HepG2 (cell line): ENCODE data around the gene NT5C3B. TPM values are rescaled to one million over a fixed set of nuclear protein-coding genes. Genes with fewer than 3 reads are reported as not detected.

Experiments used
- E2F2 ChIP-seq: sonication (generic); formaldehyde crosslinking; IDR thresholded peaks from 2 replicates; pipeline ENCODE4 v1.4.0; 2020; ENCODE audit warnings: missing genetic modification reagents, borderline replicate concordance
- MXD1 ChIP-seq: sonication (generic); formaldehyde crosslinking; IDR thresholded peaks from 2 replicates; pipeline ENCODE4 v1.4.0; 2020; ENCODE audit warnings: mild to moderate bottlenecking, missing genetic modification reagents
- NCOA5 ChIP-seq: sonication (generic); formaldehyde crosslinking; IDR thresholded peaks from 2 replicates; pipeline ENCODE4 v1.4.0; 2020; ENCODE audit warnings: missing genetic modification reagents
- NR2C2 ChIP-seq: sonication (generic); formaldehyde crosslinking; IDR thresholded peaks from 2 replicates; pipeline ENCODE4 v1.4.0; 2020; ENCODE audit warnings: missing genetic modification reagents, mild to moderate bottlenecking, moderate library complexity, borderline replicate concordance
- PBX3 ChIP-seq: sonication (generic); formaldehyde crosslinking; IDR thresholded peaks from 2 replicates; pipeline ENCODE4 v1.8.1; 2023; ENCODE audit warnings: missing genetic modification reagents, inconsistent platforms, borderline replicate concordance
- PRPF4 ChIP-seq: fragments of 200-400 bp; formaldehyde crosslinking; IDR thresholded peaks from 2 replicates; pipeline ENCODE4 v1.6.1; 2016; ENCODE audit warnings: low read length, low read depth; ENCODE audit not compliant: poor library complexity, severe bottlenecking
- TBP ChIP-seq: sonication (generic); formaldehyde crosslinking; IDR thresholded peaks from 2 replicates; pipeline ENCODE4 v1.5.0; 2020; ENCODE audit warnings: missing genetic modification reagents
- ZNF207 ChIP-seq: fragments of 450-650 bp; IDR thresholded peaks from 2 replicates; pipeline ENCODE4 v1.6.1; 2016; ENCODE audit warnings: antibody characterized with exemption, borderline replicate concordance
- ZNF468 ChIP-seq: sonication (generic); formaldehyde crosslinking; IDR thresholded peaks from 2 replicates; pipeline ENCODE4 v1.8.0; 2022; ENCODE audit warnings: mild to moderate bottlenecking, moderate library complexity, missing genetic modification reagents
- ZNF607 ChIP-seq: sonication (generic); formaldehyde crosslinking; IDR thresholded peaks from 2 replicates; pipeline ENCODE4 v1.5.1; 2020; ENCODE audit warnings: missing genetic modification reagents, mild to moderate bottlenecking, borderline replicate concordance
- ZNF615 ChIP-seq: sonication (generic); formaldehyde crosslinking; IDR thresholded peaks from 2 replicates; pipeline ENCODE4 v1.5.0; 2020; ENCODE audit warnings: mild to moderate bottlenecking, missing genetic modification reagents, borderline replicate concordance
- ZNF629 ChIP-seq: sonication (generic); formaldehyde crosslinking; conservative IDR thresholded peaks from 2 replicates; pipeline ENCODE4 v1.5.0; 2020; ENCODE audit warnings: missing genetic modification reagents
- ZSCAN12 ChIP-seq: sonication (generic); formaldehyde crosslinking; IDR thresholded peaks from 2 replicates; pipeline ENCODE4 v1.9.0; 2021; ENCODE audit warnings: mild to moderate bottlenecking, missing genetic modification reagents
- polyA plus RNA-seq, 8 experiments: library from polyadenylated mRNA; depleted of rRNA in 3 of 8; stranded (reverse) in 7 of 8; unstranded in 1 of 8; fragments of >200 nt; fragmentation: Illumina TruSeq in 4 of 8; extraction: Trizol in 4 of 8; gene quantifications; 2 replicates each; pipeline versions ENCODE4 v1.2.1 to v1.2.3, GENCODE V29; 2011 to 2016; ENCODE audit warnings: low read depth in 4 of 8, missing spikeins in 1 of 8, mixed read lengths in 1 of 8; ENCODE audit not compliant: insufficient read depth in 1 of 8
- total RNA-seq, 5 experiments: library from RNA; depleted of rRNA; stranded (reverse); fragments of >200 nt; fragmentation: Illumina TruSeq; extraction: Trizol; gene quantifications; 2 replicates each; pipeline ENCODE4 v1.2.3, GENCODE V29; 2016; ENCODE audit warnings: low read depth in 1 of 5
- TF ChIP-seq, protein P1 (sequence below): sonication (generic); formaldehyde crosslinking; IDR thresholded peaks from 2 replicates; pipeline ENCODE4 v1.4.0; 2020; ENCODE audit warnings: missing genetic modification reagents
- TF ChIP-seq, protein P2 (sequence below): sonication (generic); formaldehyde crosslinking; IDR thresholded peaks from 2 replicates; pipeline ENCODE4 v1.4.0; 2020; ENCODE audit warnings: missing genetic modification reagents, borderline replicate concordance
- TF ChIP-seq, protein P3 (sequence below): sonication (generic); formaldehyde crosslinking; IDR thresholded peaks from 2 replicates; pipeline ENCODE4 v1.4.0; 2020; ENCODE audit warnings: missing genetic modification reagents

NT5C3B gene
- total and polyA plus RNA-seq, 2 of the 13 experiments (the other 11 are each of a cell fraction or from before 2014, with no cell fraction given) = 104 to 126 TPM

- TF ChIP-seq E2F2 (CRISPR knock-in tag) (peak; percentile 37; the same call in 1 of the 2 replicates), NCOA5 (CRISPR knock-in tag) (no peak), PRPF4 (no peak), TBP (0 out of 2 replicates have a peak, but pooled peaks have one; percentile 52), ZNF468 (CRISPR knock-in tag) (no peak), NR2C2 (CRISPR knock-in tag) (peak; percentile 30; the same call in 1 of the 2 replicates), PBX3 (CRISPR knock-in tag) (peak; percentile 97; the same call in 1 of the 2 replicates), ZNF207 (no peak), ZSCAN12 (CRISPR knock-in tag) (peak; percentile 59; the same call in 1 of the 2 replicates), ZNF615 (no peak), MXD1 (peak; percentile 61; the same call in 1 of the 2 replicates), ZNF629 (CRISPR knock-in tag) (no peak), ZNF607 (no peak; the same call in 1 of the 2 replicates)
- TF ChIP-seq, protein P1, sequence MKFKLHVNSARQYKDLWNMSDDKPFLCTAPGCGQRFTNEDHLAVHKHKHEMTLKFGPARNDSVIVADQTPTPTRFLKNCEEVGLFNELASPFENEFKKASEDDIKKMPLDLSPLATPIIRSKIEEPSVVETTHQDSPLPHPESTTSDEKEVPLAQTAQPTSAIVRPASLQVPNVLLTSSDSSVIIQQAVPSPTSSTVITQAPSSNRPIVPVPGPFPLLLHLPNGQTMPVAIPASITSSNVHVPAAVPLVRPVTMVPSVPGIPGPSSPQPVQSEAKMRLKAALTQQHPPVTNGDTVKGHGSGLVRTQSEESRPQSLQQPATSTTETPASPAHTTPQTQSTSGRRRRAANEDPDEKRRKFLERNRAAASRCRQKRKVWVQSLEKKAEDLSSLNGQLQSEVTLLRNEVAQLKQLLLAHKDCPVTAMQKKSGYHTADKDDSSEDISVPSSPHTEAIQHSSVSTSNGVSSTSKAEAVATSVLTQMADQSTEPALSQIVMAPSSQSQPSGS (CRISPR knock-in tag) = no peak; the same call in 1 of the 2 replicates
- TF ChIP-seq, protein P2, sequence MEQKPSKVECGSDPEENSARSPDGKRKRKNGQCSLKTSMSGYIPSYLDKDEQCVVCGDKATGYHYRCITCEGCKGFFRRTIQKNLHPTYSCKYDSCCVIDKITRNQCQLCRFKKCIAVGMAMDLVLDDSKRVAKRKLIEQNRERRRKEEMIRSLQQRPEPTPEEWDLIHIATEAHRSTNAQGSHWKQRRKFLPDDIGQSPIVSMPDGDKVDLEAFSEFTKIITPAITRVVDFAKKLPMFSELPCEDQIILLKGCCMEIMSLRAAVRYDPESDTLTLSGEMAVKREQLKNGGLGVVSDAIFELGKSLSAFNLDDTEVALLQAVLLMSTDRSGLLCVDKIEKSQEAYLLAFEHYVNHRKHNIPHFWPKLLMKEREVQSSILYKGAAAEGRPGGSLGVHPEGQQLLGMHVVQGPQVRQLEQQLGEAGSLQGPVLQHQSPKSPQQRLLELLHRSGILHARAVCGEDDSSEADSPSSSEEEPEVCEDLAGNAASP (CRISPR knock-in tag) = no peak; the same call in 1 of the 2 replicates
- TF ChIP-seq, protein P3, sequence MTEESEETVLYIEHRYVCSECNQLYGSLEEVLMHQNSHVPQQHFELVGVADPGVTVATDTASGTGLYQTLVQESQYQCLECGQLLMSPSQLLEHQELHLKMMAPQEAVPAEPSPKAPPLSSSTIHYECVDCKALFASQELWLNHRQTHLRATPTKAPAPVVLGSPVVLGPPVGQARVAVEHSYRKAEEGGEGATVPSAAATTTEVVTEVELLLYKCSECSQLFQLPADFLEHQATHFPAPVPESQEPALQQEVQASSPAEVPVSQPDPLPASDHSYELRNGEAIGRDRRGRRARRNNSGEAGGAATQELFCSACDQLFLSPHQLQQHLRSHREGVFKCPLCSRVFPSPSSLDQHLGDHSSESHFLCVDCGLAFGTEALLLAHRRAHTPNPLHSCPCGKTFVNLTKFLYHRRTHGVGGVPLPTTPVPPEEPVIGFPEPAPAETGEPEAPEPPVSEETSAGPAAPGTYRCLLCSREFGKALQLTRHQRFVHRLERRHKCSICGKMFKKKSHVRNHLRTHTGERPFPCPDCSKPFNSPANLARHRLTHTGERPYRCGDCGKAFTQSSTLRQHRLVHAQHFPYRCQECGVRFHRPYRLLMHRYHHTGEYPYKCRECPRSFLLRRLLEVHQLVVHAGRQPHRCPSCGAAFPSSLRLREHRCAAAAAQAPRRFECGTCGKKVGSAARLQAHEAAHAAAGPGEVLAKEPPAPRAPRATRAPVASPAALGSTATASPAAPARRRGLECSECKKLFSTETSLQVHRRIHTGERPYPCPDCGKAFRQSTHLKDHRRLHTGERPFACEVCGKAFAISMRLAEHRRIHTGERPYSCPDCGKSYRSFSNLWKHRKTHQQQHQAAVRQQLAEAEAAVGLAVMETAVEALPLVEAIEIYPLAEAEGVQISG (CRISPR knock-in tag) = peak; percentile 78
Observed at GRCh38 chr17:41786227-41787020, 49.6 kb downstream of the NT5C3B start, which contains the start of gene JUP (continued).
